Peyer's patch (tissue), 4 donors: Measurements from ENCODE around the gene ATP6V0A4.

Experiments
- POLR2A ChIP-seq, 2 donors: fragments of 450-650 bp; IDR thresholded peaks; one replicate each; pipeline ENCODE4 v1.5.1; 2017; ENCODE audit warnings: antibody characterized with exemption in 2 of 2, mild to moderate bottlenecking in 2 of 2, moderate library complexity in 2 of 2
- TF ChIP-seq, protein P1 (sequence below), 6 experiments: fragments of 450-650 bp in 4 of 6; fragments of 200-600 bp in 2 of 6; sonication (generic) in 1 of 6; IDR thresholded peaks; one replicate each; pipeline ENCODE4 v1.5.1; 2017 to 2019; ENCODE audit warnings: antibody characterized with exemption in 6 of 6, mild to moderate bottlenecking in 3 of 6, moderate library complexity in 1 of 6

DNA sequence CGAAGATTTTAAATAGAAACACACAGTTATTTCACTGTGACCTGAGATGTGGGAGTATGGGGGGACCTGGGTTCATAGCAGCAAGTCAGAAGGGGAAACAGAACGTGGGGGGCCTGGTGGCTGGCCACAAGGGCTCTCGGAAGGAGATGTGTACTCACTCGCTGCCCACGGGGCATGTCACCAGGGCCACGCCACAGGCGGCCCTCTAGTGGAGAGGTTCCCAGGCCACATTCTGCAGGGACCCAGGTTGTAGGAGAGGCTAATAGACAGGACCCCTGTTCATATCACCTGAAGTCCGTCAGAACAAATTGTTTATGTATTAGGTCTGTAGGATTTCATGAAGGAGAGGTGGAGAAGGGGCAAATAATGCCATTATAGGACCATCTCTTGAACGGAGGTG lies 71.7 kb downstream of the ATP6V0A4 start:
- TF ChIP-seq, protein P1, sequence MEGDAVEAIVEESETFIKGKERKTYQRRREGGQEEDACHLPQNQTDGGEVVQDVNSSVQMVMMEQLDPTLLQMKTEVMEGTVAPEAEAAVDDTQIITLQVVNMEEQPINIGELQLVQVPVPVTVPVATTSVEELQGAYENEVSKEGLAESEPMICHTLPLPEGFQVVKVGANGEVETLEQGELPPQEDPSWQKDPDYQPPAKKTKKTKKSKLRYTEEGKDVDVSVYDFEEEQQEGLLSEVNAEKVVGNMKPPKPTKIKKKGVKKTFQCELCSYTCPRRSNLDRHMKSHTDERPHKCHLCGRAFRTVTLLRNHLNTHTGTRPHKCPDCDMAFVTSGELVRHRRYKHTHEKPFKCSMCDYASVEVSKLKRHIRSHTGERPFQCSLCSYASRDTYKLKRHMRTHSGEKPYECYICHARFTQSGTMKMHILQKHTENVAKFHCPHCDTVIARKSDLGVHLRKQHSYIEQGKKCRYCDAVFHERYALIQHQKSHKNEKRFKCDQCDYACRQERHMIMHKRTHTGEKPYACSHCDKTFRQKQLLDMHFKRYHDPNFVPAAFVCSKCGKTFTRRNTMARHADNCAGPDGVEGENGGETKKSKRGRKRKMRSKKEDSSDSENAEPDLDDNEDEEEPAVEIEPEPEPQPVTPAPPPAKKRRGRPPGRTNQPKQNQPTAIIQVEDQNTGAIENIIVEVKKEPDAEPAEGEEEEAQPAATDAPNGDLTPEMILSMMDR (IDR thresholded peaks at IDR 0.05): no peak
- no peak for TF ChIP-seq POLR2A (IDR thresholded peaks at IDR 0.05)
